Measurements from ENCODE around the gene ZNF609.

ZNF609 gene

GRCh38 chr15:64542091-64542490 lies 81.7 kb downstream of the ZNF609 start:
- Histone ChIP-seq H3K36me3 (ENCODE audit: control insufficient read depth in 4 of 4, insufficient read depth in 4 of 4, low read length in 3 of 4) (peaks cover 0 to 4% (median 0%) of the 10 kb centered on the region in 4 experiments), H3K27ac (ENCODE audit: insufficient read depth in 1 of 2, low read depth in 1 of 2, low read length in 2 of 2, poor library complexity in 1 of 2, severe bottlenecking in 2 of 2) (no peak overlapping the region), H3K27me3 (replicated peaks in 2 of 5; ENCODE audit: control insufficient read depth in 4 of 5, insufficient read depth in 5 of 5, low read length in 4 of 5) (no peaks in the 10 kb centered on the region), H3K4me3 (ENCODE audit: control insufficient read depth in 1 of 7, extremely low read depth in 1 of 7, insufficient read depth in 4 of 7, low read depth in 2 of 7, low read length in 6 of 7) (no peak overlapping the region), H3K9me3 (ENCODE audit: control extremely low read depth in 1 of 5, control insufficient read depth in 4 of 5, insufficient read depth in 2 of 5, low read depth in 1 of 5, low read length in 4 of 5) (no peaks in the 10 kb centered on the region), H3K4me1 (ENCODE audit: control extremely low read depth in 1 of 4, control insufficient read depth in 4 of 4, insufficient read depth in 4 of 4, low read length in 3 of 4) (peaks cover 0 to 18% (median 7%) of the 10 kb centered on the region in 4 experiments)
- WGBS (ENCODE audit: insufficient coverage), result no CpG with 5 or more reads among the region's 1 CpG
- no peak for DNase-seq
- ChIA-PET POLR2A (no interaction called here), CTCF (interaction anchor here (1.0 kb wide), 1 partner anchor 11 kb away, joined by 3 read pairs; no protein-coding TSS in a partner anchor)

DNA sequence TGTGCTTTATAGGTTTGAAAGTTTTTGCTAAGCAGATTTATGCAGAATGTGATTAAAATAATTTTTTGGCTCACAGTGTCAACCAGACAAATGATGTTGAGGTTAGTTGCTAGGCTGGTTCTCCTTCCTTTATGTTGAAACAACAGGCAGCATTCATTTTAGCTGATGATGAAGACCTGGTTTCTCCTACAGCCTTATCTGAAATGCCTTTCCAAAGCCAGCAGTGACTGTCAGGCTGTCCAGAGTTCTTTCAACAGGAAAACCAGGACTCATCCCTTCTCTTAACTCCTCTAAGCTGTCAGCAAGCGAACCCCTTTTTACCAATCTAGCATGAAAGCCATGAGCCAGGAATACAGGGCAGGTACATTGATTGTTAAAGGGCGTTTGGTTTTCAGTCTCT lies 84.1 kb downstream of the ZNF609 start:
- peak in 2 of 3 donors; percentile 25 to 37 for DNase-seq
- CTCF ChIA-PET, result interaction anchor here (0.8 to 1.5 kb wide), 2 partner anchors 8 to 35 kb away, joined by 3 to 4 read pairs; no protein-coding TSS in a partner anchor
- no peaks in the 10 kb centered on the region for H3K9me3 ChIP-seq (ENCODE audit: control extremely low read depth in 1 of 5, control insufficient read depth in 4 of 5, insufficient read depth in 2 of 5, low read depth in 1 of 5, low read length in 4 of 5)
- H3K4me3 ChIP-seq (ENCODE audit: control insufficient read depth in 1 of 7, extremely low read depth in 1 of 7, insufficient read depth in 4 of 7, low read depth in 2 of 7, low read length in 6 of 7), result no peak overlapping the region
- H3K36me3 ChIP-seq (ENCODE audit: control insufficient read depth in 4 of 4, insufficient read depth in 4 of 4, low read length in 3 of 4), result peaks cover 0 to 4% (median under 1%) of the 10 kb centered on the region in 4 experiments
- peaks cover 0 to 18% (median 7%) of the 10 kb centered on the region in 4 experiments for H3K4me1 ChIP-seq (ENCODE audit: control extremely low read depth in 1 of 4, control insufficient read depth in 4 of 4, insufficient read depth in 4 of 4, low read length in 3 of 4)
- POLR2A ChIA-PET, result no interaction called here
- 100% methylated on average over 2 of the region's 2 CpGs for WGBS (ENCODE audit: insufficient coverage)
- no peaks in the 10 kb centered on the region for H3K27me3 ChIP-seq (replicated peaks in 2 of 5; ENCODE audit: control insufficient read depth in 4 of 5, insufficient read depth in 5 of 5, low read length in 4 of 5)
- H3K27ac ChIP-seq (ENCODE audit: insufficient read depth in 1 of 2, low read depth in 1 of 2, low read length in 2 of 2, poor library complexity in 1 of 2, severe bottlenecking in 2 of 2), result peak overlapping the region in 1 of 2 experiments; percentile 36

DNA sequence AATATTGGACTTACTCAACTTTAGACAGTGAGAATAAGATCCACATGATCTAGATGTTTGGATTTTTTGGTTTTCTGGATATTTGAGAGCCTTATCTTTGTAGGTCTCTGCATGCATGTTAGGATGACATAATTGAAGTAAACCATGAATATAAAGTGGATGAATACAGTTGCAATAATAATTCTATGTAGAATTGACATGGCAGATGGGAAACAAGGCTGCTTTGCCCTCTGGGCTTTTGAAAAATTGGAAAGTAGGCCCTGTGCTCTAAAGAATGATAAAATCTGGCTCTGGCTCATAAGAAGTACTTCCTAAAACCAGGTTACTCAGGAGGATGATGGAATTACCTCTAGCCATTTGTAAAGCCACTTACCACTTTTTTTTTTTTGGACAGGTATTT lies 86.9 kb downstream of the ZNF609 start:
- Histone ChIP-seq H3K4me3 (ENCODE audit: control insufficient read depth in 1 of 7, extremely low read depth in 1 of 7, insufficient read depth in 4 of 7, low read depth in 2 of 7, low read length in 6 of 7) (no peak overlapping the region), H3K27me3 (replicated peaks in 2 of 5; ENCODE audit: control insufficient read depth in 4 of 5, insufficient read depth in 5 of 5, low read length in 4 of 5) (no peaks in the 10 kb centered on the region), H3K9me3 (ENCODE audit: control extremely low read depth in 1 of 5, control insufficient read depth in 4 of 5, insufficient read depth in 2 of 5, low read depth in 1 of 5, low read length in 4 of 5) (no peaks in the 10 kb centered on the region), H3K4me1 (ENCODE audit: control extremely low read depth in 1 of 4, control insufficient read depth in 4 of 4, insufficient read depth in 4 of 4, low read length in 3 of 4) (peaks cover 0 to 8% (median 4%) of the 10 kb centered on the region in 4 experiments), H3K36me3 (ENCODE audit: control insufficient read depth in 4 of 4, insufficient read depth in 4 of 4, low read length in 3 of 4) (peaks cover 0 to 4% (median under 1%) of the 10 kb centered on the region in 4 experiments), H3K27ac (ENCODE audit: insufficient read depth in 1 of 2, low read depth in 1 of 2, low read length in 2 of 2, poor library complexity in 1 of 2, severe bottlenecking in 2 of 2) (no peak overlapping the region)
- DNase-seq, result no peak
- POLR2A ChIA-PET, result no interaction called here
- CTCF ChIA-PET, result no interaction called here

GRCh38 chr15:64548235-64548634 lies 87.9 kb downstream of the ZNF609 start:
- CTCF ChIA-PET, result no interaction called here
- no CpG with 5 or more reads among the region's 2 CpGs for WGBS (ENCODE audit: insufficient coverage)
- H3K27me3 ChIP-seq (replicated peaks in 2 of 5; ENCODE audit: control insufficient read depth in 4 of 5, insufficient read depth in 5 of 5, low read length in 4 of 5), result no peaks in the 10 kb centered on the region
- POLR2A ChIA-PET, result no interaction called here
- H3K36me3 ChIP-seq (ENCODE audit: control insufficient read depth in 4 of 4, insufficient read depth in 4 of 4, low read length in 3 of 4), result peaks cover 0 to 4% (median under 1%) of the 10 kb centered on the region in 4 experiments
- peaks cover 0 to 9% (median 4%) of the 10 kb centered on the region in 4 experiments for H3K4me1 ChIP-seq (ENCODE audit: control extremely low read depth in 1 of 4, control insufficient read depth in 4 of 4, insufficient read depth in 4 of 4, low read length in 3 of 4)
- H3K27ac ChIP-seq (ENCODE audit: insufficient read depth in 1 of 2, low read depth in 1 of 2, low read length in 2 of 2, poor library complexity in 1 of 2, severe bottlenecking in 2 of 2), result no peak overlapping the region
- no peak overlapping the region for H3K4me3 ChIP-seq (ENCODE audit: control insufficient read depth in 1 of 7, extremely low read depth in 1 of 7, insufficient read depth in 4 of 7, low read depth in 2 of 7, low read length in 6 of 7)
- H3K9me3 ChIP-seq (ENCODE audit: control extremely low read depth in 1 of 5, control insufficient read depth in 4 of 5, insufficient read depth in 2 of 5, low read depth in 1 of 5, low read length in 4 of 5), result no peaks in the 10 kb centered on the region
- DNase-seq, result no peak

DNA sequence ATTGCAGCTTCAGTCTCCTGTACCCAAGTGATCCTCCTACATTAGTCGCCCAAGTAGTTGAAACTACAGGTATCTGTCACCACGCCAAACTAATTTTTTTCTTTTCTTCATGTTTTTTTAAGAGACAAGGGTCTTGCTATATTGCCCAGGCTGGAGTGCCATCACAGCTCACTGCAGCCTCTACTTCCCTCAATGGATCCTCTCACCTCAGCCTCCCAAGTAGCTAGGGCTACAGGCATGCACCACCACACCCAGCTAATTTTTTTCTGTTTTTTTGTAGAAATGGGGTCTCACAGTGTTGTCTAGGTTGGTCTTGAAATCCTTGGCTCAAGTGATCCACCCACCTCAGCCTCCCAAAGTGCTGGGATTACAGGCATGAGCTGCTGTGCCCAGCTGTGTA lies 89.5 kb downstream of the ZNF609 start:
- H3K27me3 ChIP-seq (replicated peaks in 2 of 5; ENCODE audit: control insufficient read depth in 4 of 5, insufficient read depth in 5 of 5, low read length in 4 of 5), result no peaks in the 10 kb centered on the region
- DNase-seq, result no peak
- POLR2A ChIA-PET, result interaction anchor here (0.5 kb wide), 1 partner anchor 85 kb away, joined by 3 read pairs; no protein-coding TSS in a partner anchor
- H3K27ac ChIP-seq (ENCODE audit: insufficient read depth in 1 of 2, low read depth in 1 of 2, low read length in 2 of 2, poor library complexity in 1 of 2, severe bottlenecking in 2 of 2), result no peak overlapping the region
- WGBS (ENCODE audit: insufficient coverage), result 92% methylated on average over 2 of the region's 2 CpGs
- peaks cover 0 to 4% (median under 1%) of the 10 kb centered on the region in 4 experiments for H3K36me3 ChIP-seq (ENCODE audit: control insufficient read depth in 4 of 4, insufficient read depth in 4 of 4, low read length in 3 of 4)
- H3K4me1 ChIP-seq (ENCODE audit: control extremely low read depth in 1 of 4, control insufficient read depth in 4 of 4, insufficient read depth in 4 of 4, low read length in 3 of 4), result peaks cover 0 to 2% (median under 1%) of the 10 kb centered on the region in 4 experiments
- CTCF ChIA-PET, result interaction anchor here (2.7 kb wide), 1 partner anchor 13 kb away, joined by 8 read pairs; no protein-coding TSS in a partner anchor
- H3K4me3 ChIP-seq (ENCODE audit: control insufficient read depth in 1 of 7, extremely low read depth in 1 of 7, insufficient read depth in 4 of 7, low read depth in 2 of 7, low read length in 6 of 7), result no peak overlapping the region
- no peaks in the 10 kb centered on the region for H3K9me3 ChIP-seq (ENCODE audit: control extremely low read depth in 1 of 5, control insufficient read depth in 4 of 5, insufficient read depth in 2 of 5, low read depth in 1 of 5, low read length in 4 of 5)

- peaks cover 0 to 2% (median 0%) of the 10 kb centered on the region in 4 experiments for H3K36me3 ChIP-seq (ENCODE audit: control insufficient read depth in 4 of 4, insufficient read depth in 4 of 4, low read length in 3 of 4)
- DNase-seq, result no peak
- H3K27ac ChIP-seq (ENCODE audit: insufficient read depth in 1 of 2, low read depth in 1 of 2, low read length in 2 of 2, poor library complexity in 1 of 2, severe bottlenecking in 2 of 2), result no peak overlapping the region
- no peak overlapping the region for H3K4me3 ChIP-seq (ENCODE audit: control insufficient read depth in 1 of 7, extremely low read depth in 1 of 7, insufficient read depth in 4 of 7, low read depth in 2 of 7, low read length in 6 of 7)
- WGBS (ENCODE audit: insufficient coverage), result 100% methylated on average over 3 of the region's 8 CpGs
- no peaks in the 10 kb centered on the region for H3K27me3 ChIP-seq (replicated peaks in 2 of 5; ENCODE audit: control insufficient read depth in 4 of 5, insufficient read depth in 5 of 5, low read length in 4 of 5)
- CTCF ChIA-PET, result interaction anchor here (1.3 kb wide), 1 partner anchor 8 kb away, joined by 3 read pairs; no protein-coding TSS in a partner anchor
- peaks cover 0 to 2% (median 0%) of the 10 kb centered on the region in 4 experiments for H3K4me1 ChIP-seq (ENCODE audit: control extremely low read depth in 1 of 4, control insufficient read depth in 4 of 4, insufficient read depth in 4 of 4, low read length in 3 of 4)
- H3K9me3 ChIP-seq (ENCODE audit: control extremely low read depth in 1 of 5, control insufficient read depth in 4 of 5, insufficient read depth in 2 of 5, low read depth in 1 of 5, low read length in 4 of 5), result no peaks in the 10 kb centered on the region
- POLR2A ChIA-PET, result interaction anchor here (0.7 kb wide), 1 partner anchor 57 kb away, joined by 3 read pairs; no protein-coding TSS in a partner anchor
Observed at GRCh38 chr15:64552281-64552948, 92.0 kb downstream of the ZNF609 start.
